Stimulated activated CD4-positive, alpha-beta T cell treated with anti-CD3 and anti-CD28 coated beads, Interleukin-12 subunit alpha, Interleukin-12 subunit beta, amount 100 ng/mL, for 4 hours (primary cell): ENCODE results near the gene FOXQ1.
"Not testable (repeated sequence)": the region's sequence is repeated elsewhere in the genome, so short reads cannot be mapped to it uniquely, and the experiment has no call there.

Source experiments
- DNase-seq: peaks from one replicate; pipeline ENCODE4 v3.0.0-alpha.2; 2020

FOXQ1 gene

DNA sequence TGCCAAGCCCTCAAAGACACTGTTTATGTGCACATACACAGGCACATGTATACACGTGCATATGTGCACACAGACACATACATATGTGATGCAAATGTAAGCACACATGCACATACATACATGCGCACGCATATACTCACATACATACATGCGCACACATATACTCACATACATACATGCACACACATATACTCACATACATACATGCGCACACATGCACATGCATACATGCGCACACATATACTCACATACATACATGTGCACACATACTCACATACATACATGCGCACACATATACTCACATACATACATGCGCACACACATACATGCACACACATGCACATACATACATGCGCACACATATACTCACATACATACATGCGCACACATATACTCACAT, 20.5 kb upstream of the FOXQ1 start:
- DNase-seq: no peak

DNA sequence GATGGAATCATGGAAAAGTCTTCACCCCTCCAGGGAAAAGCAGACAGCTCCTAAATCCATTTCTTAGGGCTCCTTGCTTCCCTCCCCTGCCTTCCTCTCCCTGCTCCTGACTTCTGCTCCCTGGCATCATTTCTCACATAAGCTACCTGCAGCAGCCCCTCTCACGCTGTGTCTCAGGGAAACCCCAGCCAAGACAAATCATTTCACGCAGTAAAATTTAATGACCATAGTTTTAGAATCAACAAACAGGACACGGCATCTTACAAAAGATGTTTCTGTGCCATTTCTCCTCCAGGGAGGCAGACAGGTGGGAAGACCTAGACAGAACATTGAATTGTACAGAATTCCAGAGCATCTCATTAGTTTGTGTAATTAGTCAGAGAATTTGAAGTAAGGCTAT, 16.5 kb upstream of the FOXQ1 start:
- no peak for DNase-seq

DNA sequence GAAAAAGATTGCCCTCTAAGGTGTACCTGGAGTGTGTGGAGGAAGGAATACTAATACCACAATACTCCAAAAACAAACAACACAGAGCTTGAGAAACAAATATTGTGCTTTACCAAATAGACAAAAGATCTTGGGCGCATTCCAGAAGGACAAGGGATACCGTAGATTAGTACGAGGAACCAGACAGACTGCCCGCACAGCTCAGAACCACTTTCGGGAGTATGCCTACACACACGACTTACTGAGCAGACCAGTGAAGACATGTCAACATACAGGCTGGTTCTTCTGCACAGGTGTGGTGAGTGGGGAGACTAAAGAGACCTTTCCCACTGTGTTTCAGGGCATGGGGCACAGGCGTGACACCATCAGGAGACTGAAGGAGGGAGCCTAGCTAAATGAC, 15.8 kb upstream of the FOXQ1 start:
- no peak for DNase-seq

DNA sequence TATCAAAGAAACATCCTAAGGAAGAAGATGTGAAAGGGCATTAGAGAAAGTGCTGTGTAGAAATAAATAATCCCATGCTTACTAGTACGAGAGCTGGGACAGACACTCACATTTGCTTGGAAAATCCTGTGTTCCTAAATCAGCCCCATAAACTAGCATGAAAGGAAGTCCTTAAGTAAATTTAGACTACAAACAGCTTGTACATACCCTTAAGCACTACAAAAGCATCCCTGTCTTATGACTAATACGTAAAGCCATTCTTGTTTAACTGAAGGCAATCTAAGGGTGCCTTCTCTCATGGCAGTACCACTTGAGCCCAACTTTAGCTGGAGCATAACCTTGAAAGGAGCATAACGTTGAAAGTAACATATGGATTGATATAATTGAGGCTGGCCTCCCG, 15.4 kb upstream of the FOXQ1 start:
- no peak for DNase-seq

DNA sequence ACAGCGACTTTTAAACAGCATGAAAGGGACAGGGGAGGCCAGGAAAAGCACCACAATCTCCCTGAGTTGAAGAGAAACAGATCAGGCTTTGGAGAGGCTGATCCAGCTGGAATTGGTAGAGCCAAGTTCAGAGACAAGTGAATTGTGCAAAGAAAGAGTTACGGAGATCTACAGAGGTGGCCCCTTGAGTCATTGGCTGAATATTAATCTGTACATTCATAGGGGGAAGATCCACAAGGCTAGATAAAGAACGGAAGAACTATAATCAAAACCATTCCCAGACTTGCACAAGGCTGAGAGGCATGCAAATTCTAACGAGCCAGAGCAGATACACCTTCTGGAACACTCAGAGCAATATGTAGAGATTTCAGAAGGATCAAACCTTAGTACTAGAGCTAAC, 14.2 kb upstream of the FOXQ1 start:
- no peak for DNase-seq

DNA sequence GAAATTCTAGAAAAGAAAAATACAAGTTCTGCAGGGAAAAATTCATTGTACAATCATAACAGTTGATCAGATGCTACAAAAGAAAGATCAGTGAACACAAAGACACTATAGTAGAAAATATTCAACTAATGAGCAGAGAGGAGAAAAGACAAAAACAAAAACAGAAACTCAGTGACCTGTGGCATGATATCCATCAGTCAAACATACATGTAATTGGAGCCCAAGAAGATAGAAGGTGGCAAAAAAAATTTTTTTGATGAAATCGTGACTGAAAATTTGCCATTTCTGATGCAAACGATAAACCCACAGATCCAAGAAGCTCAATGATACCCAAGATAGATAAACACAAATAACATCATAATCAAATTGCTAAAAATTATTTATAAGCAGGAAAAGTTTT, 13.1 kb upstream of the FOXQ1 start:
- no peak for DNase-seq

DNA sequence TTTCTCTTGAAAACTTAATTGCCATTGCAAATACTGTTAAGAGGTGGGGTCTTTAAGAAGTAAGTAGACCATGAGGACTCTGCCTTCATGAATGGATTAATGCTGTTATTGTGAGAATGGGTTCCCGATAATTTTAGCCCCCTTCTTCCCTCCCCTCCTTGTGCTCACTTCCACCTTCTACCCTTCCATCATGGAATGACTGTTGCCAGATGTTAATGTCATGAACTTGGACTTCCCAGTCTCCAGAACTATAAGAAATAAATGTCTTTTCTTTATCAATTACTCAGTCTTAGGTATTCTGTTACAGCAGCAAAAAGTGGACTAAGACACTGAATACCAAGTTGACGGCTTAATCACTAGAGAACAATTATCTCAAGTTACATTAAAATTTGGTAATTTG, 5.8 kb upstream of the FOXQ1 start:
- no peak for DNase-seq

DNA sequence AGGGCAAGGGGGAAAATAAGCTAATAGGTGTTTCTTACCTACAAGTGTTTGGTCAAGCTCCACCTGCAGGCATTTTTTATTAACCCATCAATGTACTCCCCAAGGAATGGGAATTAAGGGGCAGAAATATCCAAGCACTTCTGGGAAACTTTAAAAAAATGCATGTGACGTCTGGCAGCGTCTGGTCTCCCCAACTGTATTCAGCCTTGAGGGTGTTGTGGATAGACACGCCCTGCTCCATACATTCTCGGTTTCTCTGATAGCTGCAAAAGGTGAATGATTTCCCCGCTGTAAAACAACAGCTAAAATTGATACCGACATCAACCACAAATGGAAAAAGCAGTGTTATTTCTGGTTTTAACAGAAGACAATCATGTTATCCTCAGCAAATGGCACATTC, 2.5 kb upstream of the FOXQ1 start:
- no peak for DNase-seq

DNA sequence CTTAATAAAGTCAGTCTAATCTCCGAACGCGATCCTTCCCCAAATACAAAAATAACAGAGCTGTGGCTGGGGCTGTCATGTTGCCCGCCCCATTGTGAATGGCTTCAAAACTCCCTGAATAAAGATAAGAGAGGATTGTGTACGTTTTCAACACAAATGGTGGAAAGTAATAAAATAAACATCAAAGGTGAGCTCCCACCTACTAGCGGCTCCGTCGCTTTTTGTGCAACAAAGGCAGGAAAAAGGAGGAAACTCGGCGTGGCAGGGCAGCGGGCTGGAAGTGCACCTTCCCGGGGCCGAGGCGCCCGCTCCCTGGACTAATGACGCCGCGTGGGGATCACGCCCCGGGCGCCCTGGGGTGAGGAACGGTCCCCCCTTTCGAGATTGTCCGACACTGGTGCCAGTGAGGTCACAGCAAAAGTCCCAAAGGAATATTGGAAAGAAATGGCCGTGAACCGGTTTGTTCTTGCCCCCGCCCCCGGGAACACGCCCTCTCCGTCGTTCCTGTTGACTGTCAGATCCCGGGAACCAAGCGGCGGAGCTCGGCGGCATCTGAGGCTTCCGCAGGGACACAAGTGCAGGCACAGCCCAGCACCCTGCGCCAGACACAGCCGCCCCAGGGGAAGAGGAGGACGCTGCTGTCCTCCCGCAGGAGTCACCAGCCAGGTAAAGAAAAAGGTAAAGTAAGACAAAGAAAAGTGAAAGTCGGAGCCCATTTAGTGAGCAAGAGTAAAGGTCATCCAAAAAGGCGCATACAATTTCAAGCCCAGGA, 1.1 kb upstream of the FOXQ1 start:
- DNase-seq: no peak

DNA sequence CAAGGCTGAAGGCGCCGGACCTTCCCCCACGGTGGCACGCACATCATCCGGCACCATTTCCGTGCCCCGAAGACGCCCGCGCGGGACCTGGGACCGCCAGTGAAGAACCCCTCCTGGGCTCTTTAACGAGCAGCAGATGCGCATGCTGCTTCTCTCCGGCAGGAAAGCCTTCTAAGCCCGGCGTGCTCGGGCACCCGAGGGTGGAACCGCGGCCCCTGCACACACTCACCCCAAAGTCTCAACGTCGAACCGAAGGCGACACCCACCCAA, 240 bp downstream of the FOXQ1 start:
- no peak for DNase-seq

DNA sequence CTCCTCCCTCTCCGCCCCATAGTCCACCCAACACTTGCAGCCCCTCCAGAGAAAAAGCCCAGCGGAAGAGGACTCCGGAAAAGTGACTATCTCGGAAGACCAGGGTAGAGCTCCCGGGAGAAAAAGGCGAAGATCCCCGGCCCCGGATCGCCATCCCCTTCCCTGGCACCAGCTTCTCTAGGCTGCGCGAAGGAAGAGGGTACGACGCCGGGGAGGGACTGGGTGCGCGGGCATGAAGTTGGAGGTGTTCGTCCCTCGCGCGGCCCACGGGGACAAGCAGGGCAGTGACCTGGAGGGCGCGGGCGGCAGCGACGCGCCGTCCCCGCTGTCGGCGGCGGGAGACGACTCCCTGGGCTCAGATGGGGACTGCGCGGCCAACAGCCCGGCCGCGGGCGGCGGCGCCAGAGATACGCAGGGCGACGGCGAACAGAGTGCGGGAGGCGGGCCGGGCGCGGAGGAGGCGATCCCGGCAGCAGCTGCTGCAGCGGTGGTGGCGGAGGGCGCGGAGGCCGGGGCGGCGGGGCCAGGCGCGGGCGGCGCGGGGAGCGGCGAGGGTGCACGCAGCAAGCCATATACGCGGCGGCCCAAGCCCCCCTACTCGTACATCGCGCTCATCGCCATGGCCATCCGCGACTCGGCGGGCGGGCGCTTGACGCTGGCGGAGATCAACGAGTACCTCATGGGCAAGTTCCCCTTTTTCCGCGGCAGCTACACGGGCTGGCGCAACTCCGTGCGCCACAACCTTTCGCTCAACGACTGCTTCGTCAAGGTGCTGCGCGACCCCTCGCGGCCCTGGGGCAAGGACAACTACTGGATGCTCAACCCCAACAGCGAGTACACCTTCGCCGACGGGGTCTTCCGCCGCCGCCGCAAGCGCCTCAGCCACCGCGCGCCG, 822 bp downstream of the FOXQ1 start:
- no peak for DNase-seq

DNA sequence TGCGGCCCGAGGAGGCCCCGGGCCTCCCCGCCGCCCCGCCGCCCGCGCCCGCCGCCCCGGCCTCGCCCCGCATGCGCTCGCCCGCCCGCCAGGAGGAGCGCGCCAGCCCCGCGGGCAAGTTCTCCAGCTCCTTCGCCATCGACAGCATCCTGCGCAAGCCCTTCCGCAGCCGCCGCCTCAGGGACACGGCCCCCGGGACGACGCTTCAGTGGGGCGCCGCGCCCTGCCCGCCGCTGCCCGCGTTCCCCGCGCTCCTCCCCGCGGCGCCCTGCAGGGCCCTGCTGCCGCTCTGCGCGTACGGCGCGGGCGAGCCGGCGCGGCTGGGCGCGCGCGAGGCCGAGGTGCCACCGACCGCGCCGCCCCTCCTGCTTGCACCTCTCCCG, 1.5 kb downstream of the FOXQ1 start:
- no peak for DNase-seq

DNA sequence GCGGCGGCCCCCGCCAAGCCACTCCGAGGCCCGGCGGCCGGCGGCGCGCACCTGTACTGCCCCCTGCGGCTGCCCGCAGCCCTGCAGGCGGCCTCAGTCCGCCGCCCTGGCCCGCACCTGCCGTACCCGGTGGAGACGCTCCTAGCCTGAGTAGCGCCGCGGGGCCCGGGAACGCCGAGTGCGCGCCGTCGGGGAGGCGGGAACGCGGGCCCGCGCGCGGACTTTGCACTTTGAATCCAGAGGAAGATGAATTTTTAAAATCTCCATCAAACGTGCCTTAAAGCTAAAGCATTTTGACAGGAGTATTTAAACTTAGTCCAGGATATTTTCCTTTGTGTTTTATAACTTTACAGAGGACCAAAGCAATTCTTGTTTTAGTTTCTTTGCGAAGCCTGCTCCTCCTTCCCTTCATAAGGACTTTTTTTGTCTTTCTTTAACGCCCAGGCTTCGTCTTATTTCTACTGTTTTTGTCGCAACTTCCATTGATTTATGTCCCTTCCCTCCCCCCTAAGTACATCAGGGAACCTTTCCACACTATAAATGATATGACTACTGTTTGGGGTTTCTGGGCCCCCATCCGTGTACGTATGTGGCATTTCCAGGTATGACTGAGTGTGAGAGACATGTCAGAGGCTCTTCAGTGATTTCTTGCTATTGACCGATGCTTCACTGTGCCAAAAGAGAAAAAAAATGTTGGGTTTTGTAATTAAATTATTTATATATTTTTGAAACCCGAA, 2.0 kb downstream of the FOXQ1 start:
- DNase-seq: no peak

DNA sequence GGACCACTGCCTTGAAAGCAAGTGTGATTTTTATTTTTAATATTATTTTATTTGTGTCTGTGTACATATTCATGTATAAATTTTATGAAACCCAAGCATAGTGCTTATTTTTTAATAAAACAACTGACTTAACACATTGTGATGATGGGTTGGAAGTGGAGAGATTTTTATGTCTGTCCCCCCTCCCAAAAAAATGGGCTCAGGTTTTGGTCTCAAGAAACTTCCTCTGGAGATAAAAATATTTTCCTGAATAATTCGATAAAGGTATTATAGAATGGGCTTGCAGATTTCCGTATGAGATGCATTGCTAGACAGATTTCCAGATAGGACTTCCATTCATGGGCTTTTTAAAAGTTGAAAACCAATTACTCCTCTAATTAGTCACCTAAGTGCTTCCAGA, 2.7 kb downstream of the FOXQ1 start:
- no peak for DNase-seq

DNA sequence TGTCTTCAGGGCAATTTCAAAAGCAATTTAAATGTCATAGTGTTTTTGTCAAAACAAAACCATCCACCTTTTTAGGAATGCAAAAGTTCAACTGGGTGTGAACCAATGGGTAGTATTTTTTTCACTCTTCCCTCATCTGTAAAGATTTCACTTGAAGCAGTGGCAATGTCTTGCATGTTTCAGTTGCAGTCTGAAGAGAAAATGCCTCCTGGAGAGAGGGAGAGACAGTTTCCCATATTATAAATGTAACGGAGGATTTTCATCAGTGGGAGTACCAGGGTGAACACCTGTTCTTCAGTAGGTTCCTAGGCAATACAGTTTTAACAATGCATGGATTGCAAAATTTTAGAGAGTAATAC, 3.3 kb downstream of the FOXQ1 start:
- no peak for DNase-seq

DNA sequence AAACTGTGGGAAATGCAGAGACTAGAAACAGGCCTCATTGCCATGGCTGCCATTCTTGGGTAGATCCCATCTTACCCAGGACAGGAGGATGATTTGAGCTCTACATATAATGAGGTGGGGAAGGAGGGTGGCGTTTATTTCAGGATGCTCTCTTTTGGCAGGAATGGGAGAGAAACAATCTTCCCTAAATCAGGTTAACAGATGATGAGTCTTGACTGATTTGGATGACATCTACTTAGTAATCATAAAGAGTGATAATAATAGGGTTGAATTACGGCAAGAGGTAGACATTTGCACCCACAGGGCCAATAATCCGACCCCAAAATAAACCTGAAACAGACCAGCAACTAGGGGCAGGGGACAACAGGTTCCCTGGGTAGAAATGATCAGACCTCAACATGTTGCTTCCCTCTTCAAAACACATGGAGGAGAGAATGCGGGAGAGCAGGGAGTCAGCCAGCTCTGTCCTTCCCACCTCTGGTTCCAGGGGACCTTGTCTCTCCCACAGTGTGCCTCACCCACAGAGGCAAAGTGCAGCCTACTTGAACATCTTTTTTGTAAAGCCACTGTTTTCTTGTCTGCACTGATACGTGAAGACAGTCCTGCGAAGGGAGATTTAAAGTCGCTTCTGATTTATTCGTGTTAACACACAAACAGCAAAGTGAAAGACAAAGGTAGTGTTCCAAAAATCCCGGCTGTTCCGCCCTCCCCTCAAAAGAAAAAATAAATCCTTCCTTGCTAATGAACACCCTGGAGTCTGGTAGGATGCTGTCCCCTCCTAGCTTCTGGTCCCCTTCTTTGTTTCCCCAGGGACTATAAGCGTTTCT, 3.9 kb downstream of the FOXQ1 start:
- DNase-seq: no peak

DNA sequence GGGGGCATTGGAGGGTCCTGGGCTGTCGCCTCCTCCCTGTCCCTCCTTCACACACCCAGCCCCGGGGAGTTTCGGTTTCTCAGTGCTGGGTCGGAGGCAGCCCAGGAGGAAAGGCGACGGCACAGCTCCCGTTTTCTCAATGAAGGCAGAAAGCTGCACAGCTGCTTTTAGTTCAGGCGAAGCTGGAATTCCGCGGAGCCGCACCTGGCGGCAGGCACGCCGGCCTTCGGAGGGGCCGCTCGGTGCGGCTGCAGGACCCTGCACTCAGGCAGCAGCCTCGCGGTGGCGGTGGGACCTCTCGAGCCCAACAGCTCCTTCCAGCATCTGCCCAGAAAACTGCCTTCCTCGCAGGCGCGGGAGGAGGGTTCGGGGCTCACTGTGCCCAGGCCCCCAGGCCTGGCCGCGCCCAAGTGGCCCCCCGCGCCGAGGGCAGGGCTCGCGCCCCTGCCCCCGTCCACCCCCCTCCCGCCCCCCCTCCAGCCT, 4.6 kb downstream of the FOXQ1 start:
- DNase-seq: no peak

DNA sequence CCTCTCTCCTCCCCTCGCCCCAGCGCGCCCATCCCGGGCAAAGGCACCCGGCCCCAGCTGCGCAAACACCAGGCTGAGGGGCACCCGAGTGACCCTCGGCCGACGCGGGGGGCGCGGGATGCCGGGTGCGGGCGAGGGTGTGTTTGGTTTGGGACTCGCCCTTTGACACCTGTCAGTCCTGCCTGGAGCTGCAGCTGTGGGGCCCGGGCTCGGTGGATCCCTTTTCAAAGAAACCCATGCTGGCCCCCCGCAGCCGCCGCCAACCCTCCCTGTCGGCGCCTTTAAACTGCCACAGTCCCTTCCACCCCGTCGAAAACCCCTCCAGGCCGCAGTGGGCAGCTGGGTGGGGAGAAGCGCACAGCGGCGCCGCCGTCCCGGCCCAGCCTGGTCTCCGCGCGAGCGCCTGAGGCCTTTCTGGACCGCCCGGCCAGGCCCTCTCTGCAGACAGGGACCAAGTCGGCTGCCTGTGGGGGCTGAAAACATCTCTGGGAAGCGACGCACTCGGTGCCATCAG, 5.5 kb downstream of the FOXQ1 start:
- DNase-seq: no peak

DNA sequence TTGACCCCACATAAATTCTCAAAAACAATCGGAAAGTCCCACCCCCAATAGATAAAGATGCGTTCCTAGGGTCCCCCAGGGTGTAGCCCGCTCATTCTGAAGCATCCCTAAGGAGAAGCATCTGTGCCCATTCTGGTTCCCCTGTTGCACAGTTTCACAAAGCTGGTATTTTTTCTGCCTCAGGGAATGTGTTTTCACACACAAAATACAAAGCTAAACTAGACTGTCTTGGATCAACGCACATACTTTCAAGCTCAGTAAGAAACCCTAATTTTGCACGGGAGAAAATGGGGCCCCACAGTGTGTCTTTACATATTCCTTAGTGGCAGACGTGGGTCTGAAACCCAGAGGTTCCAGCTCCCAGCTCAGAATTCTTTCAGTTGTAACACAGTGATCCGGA, 6.1 kb downstream of the FOXQ1 start:
- no peak for DNase-seq

DNA sequence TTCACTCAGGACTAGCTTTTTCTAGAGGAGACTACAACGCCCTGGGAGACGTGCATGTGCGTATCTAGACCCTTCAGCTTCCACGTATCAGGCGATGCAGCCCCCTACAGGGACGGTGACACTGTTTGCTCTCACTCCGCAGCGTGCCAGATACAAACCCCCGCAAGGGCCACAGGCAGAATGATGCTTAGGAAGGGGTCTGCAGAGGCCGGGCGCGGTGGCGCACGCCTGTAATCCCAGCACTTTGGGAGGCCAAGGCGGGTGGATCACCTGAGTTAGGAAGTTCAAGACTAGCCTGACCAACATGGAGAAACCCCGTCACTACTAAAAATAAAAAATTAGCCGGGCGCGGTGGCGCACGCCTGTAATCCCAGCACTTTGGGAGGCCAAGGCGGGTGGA, 6.7 kb downstream of the FOXQ1 start:
- not testable (repeated sequence) for DNase-seq

DNA sequence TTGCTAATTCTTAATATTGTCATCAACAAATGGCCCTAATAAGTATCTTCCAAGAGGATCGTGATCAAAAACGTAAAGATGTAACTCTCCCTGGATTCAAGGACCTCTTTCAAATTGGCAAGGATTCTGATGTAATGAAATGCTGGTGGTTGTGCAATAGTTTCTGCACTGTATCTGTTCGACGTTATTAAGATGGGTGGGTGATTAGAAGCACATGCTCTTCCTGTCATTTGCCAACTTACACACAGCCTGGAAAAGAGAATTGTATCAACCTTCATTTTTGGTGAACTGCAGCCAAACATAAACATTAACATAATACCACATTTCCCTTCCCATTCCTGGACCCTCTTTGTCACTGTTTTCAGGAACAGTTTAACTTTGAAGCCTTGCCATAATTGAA, 9.8 kb downstream of the FOXQ1 start:
- DNase-seq: no peak

DNA sequence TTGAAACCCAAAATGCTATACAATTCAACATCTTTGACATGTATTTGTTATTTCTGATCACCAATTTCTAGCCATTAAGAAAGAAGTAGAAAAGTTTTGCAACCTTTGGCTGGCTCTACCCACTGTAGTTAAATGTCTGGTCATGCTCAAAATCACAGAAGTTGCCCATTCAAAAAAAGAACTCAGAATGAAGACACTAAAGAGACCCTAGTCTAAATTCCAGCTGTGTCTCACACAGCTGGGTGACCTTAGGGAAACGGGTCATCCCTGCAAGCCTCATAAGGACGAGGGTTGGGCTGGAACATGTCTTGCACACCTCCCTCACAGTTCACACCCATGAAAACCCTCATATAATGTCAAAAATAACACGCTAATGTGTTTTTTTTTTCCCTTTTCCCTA, 10.3 kb downstream of the FOXQ1 start:
- no peak for DNase-seq

DNA sequence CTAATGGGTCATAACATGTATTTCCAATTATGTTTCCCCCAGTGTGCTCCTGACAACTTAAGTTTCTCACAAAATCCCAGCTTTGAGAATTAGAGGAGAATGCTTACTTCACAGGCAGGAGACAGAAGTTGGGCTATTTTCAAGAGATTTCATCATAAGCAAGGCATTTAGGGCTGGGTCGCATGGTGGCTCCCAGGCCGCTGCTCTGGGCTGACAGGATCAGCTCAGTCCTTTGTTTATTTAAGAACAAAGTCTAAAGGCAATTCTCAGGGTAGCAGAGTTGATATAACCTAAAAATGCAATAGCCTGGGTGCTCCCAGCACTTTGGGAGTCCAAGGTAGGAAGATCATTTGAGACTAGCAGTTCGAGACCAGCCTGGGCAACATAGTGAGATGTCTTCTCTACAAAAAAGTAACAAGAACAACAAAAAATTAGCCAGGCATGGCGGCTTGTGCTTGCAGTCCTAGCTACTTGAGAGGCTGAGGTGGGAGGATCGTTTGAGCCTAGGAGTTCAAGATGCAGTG, 10.9 kb downstream of the FOXQ1 start:
- no peak for DNase-seq
